H9 (cell line): ENCODE measurements around the gene MBP. TPM values are rescaled to one million over a fixed set of nuclear protein-coding genes. Genes with fewer than 3 reads are reported as not detected.
A peak's percentile ranks its signal among the peaks of the same experiment; 100 is the strongest.

Experiments used
- DNase-seq: peaks from one replicate; pipeline ENCODE4 v3.0.0-alpha.2; 2017
- H2AFZ ChIP-seq: one replicate; pipeline ENCODE4 v1.6.1; 2013; ENCODE audit warnings: mild to moderate bottlenecking, low read length, control low read depth, moderate library complexity
- H2AK5ac ChIP-seq: 2 replicates; pipeline ENCODE4 v1.6.1; 2013; ENCODE audit warnings: low read length, control low read depth, mixed read lengths; ENCODE audit not compliant: insufficient read length
- H2BK120ac ChIP-seq: one replicate; pipeline ENCODE4 v1.6.1; 2013; ENCODE audit warnings: low read depth, mild to moderate bottlenecking, low read length, control low read depth, inconsistent platforms; ENCODE audit not compliant: poor library complexity, severe bottlenecking
- H2BK12ac ChIP-seq: 2 replicates; pipeline ENCODE4 v1.6.1; 2013; ENCODE audit warnings: low read length, control low read depth, mixed read lengths, low read depth; ENCODE audit not compliant: insufficient read length
- H2BK15ac ChIP-seq: 2 replicates; pipeline ENCODE4 v1.6.1; 2013; ENCODE audit warnings: low read depth, low read length, control low read depth
- H2BK20ac ChIP-seq: one replicate; pipeline ENCODE4 v1.6.1; 2013; ENCODE audit warnings: low read depth, mild to moderate bottlenecking, low read length, control low read depth, inconsistent platforms; ENCODE audit not compliant: poor library complexity, severe bottlenecking
- H2BK5ac ChIP-seq: 2 replicates; pipeline ENCODE4 v1.6.1; 2013; ENCODE audit warnings: low read length, control low read depth, mixed read lengths; ENCODE audit not compliant: insufficient read length
- H3K14ac ChIP-seq: 2 replicates; pipeline ENCODE4 v1.6.1; 2013; ENCODE audit warnings: low read length, control low read depth; ENCODE audit not compliant: insufficient read depth
- H3K18ac ChIP-seq: 2 replicates; pipeline ENCODE4 v1.6.1; 2013; ENCODE audit warnings: low read depth, mild to moderate bottlenecking, mixed read lengths, low read length, control low read depth; ENCODE audit not compliant: insufficient read length
- H3K23ac ChIP-seq: 2 replicates; pipeline ENCODE4 v1.6.1; 2013; ENCODE audit warnings: low read length, control low read depth, mixed read lengths, low read depth; ENCODE audit not compliant: insufficient read length
- H3K23me2 ChIP-seq: 2 replicates; pipeline ENCODE4 v1.6.1; 2013; ENCODE audit warnings: low read depth, mild to moderate bottlenecking, mixed read lengths, low read length, control low read depth; ENCODE audit not compliant: insufficient read length, poor library complexity, severe bottlenecking
- H3K27ac ChIP-seq: 2 replicates; pipeline ENCODE4 v1.5.1; 2013; ENCODE audit warnings: low read length, control low read depth, mixed read lengths, low read depth; ENCODE audit not compliant: insufficient read length
- H3K27me3 ChIP-seq: 2 replicates; pipeline ENCODE4 v1.6.1; 2013; ENCODE audit warnings: low read length, control low read depth, inconsistent platforms; ENCODE audit not compliant: insufficient read depth
- H3K4ac ChIP-seq: 2 replicates; pipeline ENCODE4 v1.6.1; 2013; ENCODE audit warnings: low read depth, mild to moderate bottlenecking, control low read depth, inconsistent platforms, low read length, moderate library complexity
- H3K4me1 ChIP-seq: 2 replicates; pipeline ENCODE4 v1.6.1; 2013; ENCODE audit warnings: low read length, control low read depth, inconsistent platforms; ENCODE audit not compliant: insufficient read depth
- H3K4me2 ChIP-seq: 2 replicates; pipeline ENCODE4 v1.6.1; 2013; ENCODE audit warnings: low read length, control low read depth, mixed read lengths; ENCODE audit not compliant: insufficient read length, insufficient read depth
- H3K56ac ChIP-seq: 2 replicates; pipeline ENCODE4 v1.6.1; 2013; ENCODE audit warnings: low read depth, mild to moderate bottlenecking, mixed read lengths, low read length, control low read depth; ENCODE audit not compliant: insufficient read length
- H3K79me1 ChIP-seq: 2 replicates; pipeline ENCODE4 v1.6.1; 2013; ENCODE audit warnings: low read depth, mild to moderate bottlenecking, moderate library complexity, low read length, control low read depth, inconsistent platforms; ENCODE audit not compliant: insufficient read depth, poor library complexity, severe bottlenecking
- H3K79me2 ChIP-seq: 2 replicates; pipeline ENCODE4 v1.6.1; 2013; ENCODE audit warnings: low read length, control low read depth, inconsistent platforms; ENCODE audit not compliant: insufficient read depth
- H3K9ac ChIP-seq: 2 replicates; pipeline ENCODE4 v1.6.1; 2013; ENCODE audit warnings: low read length, control low read depth, mixed read lengths; ENCODE audit not compliant: insufficient read length; ENCODE audit errors: extremely low read depth
- H3K9me3 ChIP-seq: one replicate; pipeline ENCODE4 v1.6.1; 2013; ENCODE audit warnings: low read depth, low read length, inconsistent platforms; ENCODE audit not compliant: control insufficient read depth
- H3T11ph ChIP-seq: one replicate; pipeline ENCODE4 v1.6.1; 2013; ENCODE audit warnings: mild to moderate bottlenecking, low read length, control low read depth, inconsistent platforms
- H4K20me1 ChIP-seq: one replicate; pipeline ENCODE4 v1.6.1; 2013; ENCODE audit not compliant: control insufficient read depth, insufficient read length, insufficient read depth
- H4K5ac ChIP-seq: 2 replicates; pipeline ENCODE4 v1.6.1; 2013; ENCODE audit warnings: low read depth, mild to moderate bottlenecking, mixed read lengths, low read length, control low read depth; ENCODE audit not compliant: insufficient read length
- H4K8ac ChIP-seq: replicated peaks from 2 replicates; pipeline ENCODE4 v1.6.1; 2013; ENCODE audit warnings: low read length, control low read depth, mixed read lengths, low read depth; ENCODE audit not compliant: insufficient read length
- H4K91ac ChIP-seq: 2 replicates; pipeline ENCODE4 v1.6.1; 2013; ENCODE audit warnings: low read depth, mild to moderate bottlenecking, moderate library complexity, mixed read lengths, low read length, control low read depth; ENCODE audit not compliant: insufficient read length
- H3K27ac Mint-ChIP-seq, 3 experiments: 2 replicates in 2 of 3; 3 replicates in 1 of 3; pipeline ENCODE4 v1.8.0; 2020 to 2021; ENCODE audit warnings: mixed read lengths in 3 of 3, mild to moderate bottlenecking in 1 of 3, moderate library complexity in 1 of 3
- H3K27me3 Mint-ChIP-seq: 2 replicates; pipeline ENCODE4 v1.8.0; 2021; ENCODE audit warnings: low read depth, mild to moderate bottlenecking, moderate library complexity, mixed read lengths
- H3K36me3 Mint-ChIP-seq, 3 experiments: 2 replicates in 2 of 3; 3 replicates in 1 of 3; pipeline ENCODE4 v1.8.0; 2020 to 2021; ENCODE audit warnings: low read depth in 3 of 3, mixed read lengths in 3 of 3; ENCODE audit not compliant: insufficient read depth in 1 of 3
- H3K4me1 Mint-ChIP-seq, 2 experiments: 2 replicates each; pipeline ENCODE4 v1.8.0; 2020; ENCODE audit warnings: mixed read lengths in 2 of 2
- H3K4me3 Mint-ChIP-seq, 2 experiments: 2 replicates in 1 of 2; 3 replicates in 1 of 2; pipeline ENCODE4 v1.8.0; 2020 to 2021; ENCODE audit warnings: mild to moderate bottlenecking in 2 of 2, mixed read lengths in 2 of 2, moderate library complexity in 1 of 2
- H3K9me3 Mint-ChIP-seq, 2 experiments: 2 replicates in 1 of 2; 3 replicates in 1 of 2; pipeline ENCODE4 v1.8.0; 2020; ENCODE audit warnings: mild to moderate bottlenecking in 2 of 2, mixed read lengths in 2 of 2, moderate library complexity in 1 of 2
- WGBS: extraction: QIAGEN DNeasy Blood & Tissue Kit; methylation state at CpG from one replicate; pipeline ENCODE4 v1.1.7; 2013; ENCODE audit warnings: missing lambda C conversion rate, low lambda C conversion rate, mixed read lengths; ENCODE audit not compliant: insufficient read length; ENCODE audit errors: extremely low coverage; 5-methylcytosine and 5-hydroxymethylcytosine counted together
- total RNA-seq: library from RNA; stranded (reverse); gene quantifications from 2 replicates; pipeline ENCODE4 v1.2.1, GENCODE V29; 2021
- TF ChIP-seq, protein P1 (sequence below): fragments of 200-600 bp; sonication (generic); conservative IDR thresholded peaks from 3 replicates; pipeline ENCODE4 v1.8.0; 2021; ENCODE audit warnings: antibody characterized with exemption, mild to moderate bottlenecking

The MBP gene
- total RNA-seq, 1 experiment from 2014 or later: 8.6 TPM

DNA sequence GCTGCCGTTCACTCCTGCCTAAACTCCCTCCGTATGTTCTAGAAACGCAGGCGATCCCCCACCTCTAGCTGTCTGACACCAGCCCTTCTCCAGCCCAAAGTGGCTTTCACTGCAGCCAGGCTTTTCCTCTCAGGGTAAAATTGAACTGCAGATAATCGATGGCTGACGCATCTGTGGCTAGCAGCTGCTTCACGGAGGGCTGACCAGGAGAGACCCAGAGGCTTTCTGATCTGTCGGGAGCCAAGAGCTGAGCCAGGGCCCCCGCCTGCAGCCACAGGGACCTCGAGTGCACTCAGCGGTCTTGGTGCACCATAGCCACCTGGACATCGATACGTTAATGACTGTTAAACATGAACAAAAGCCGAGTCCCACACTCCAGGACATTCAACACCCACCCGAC, 107.5 kb downstream of the MBP start:
- H2AK5ac ChIP-seq: no peak overlapping the region
- H3K27me3 Mint-ChIP-seq: peaks cover 9% of the 10 kb centered on the region; the same call in 1 of the 2 replicates
- WGBS: no CpG with 5 or more reads among the region's 15 CpGs
- H3K4me2 ChIP-seq: no peak overlapping the region
- H3T11ph ChIP-seq: no peak overlapping the region
- no peak overlapping the region for H3K18ac ChIP-seq
- H3K23me2 ChIP-seq: peaks cover 3% of the 10 kb centered on the region
- H3K9me3 ChIP-seq: no peaks in the 10 kb centered on the region
- H3K79me1 ChIP-seq: no peaks in the 10 kb centered on the region
- no peak overlapping the region for H4K91ac ChIP-seq
- H3K27ac Mint-ChIP-seq: peak overlapping the region in 1 of 3 experiments; percentile 55; a peak in 1 of 7 replicates
- H3K79me2 ChIP-seq: no peaks in the 10 kb centered on the region
- H3K56ac ChIP-seq: no peak overlapping the region
- no peak overlapping the region for H3K4me3 Mint-ChIP-seq
- no peak for DNase-seq
- no peak overlapping the region for H3K23ac ChIP-seq
- H2BK12ac ChIP-seq: no peak overlapping the region
- no peak overlapping the region for H2BK120ac ChIP-seq
- no peak overlapping the region for H2BK15ac ChIP-seq
- no peaks in the 10 kb centered on the region for H3K27me3 ChIP-seq
- H3K9me3 Mint-ChIP-seq: peaks cover 5 to 10% of the 10 kb centered on the region in 2 experiments; a peak in 4 of 5 replicates
- no peak overlapping the region for H2BK5ac ChIP-seq
- H3K4me1 Mint-ChIP-seq: peaks cover 7 to 15% of the 10 kb centered on the region in 2 experiments
- H3K36me3 Mint-ChIP-seq: peaks cover 4 to 10% (median 6%) of the 10 kb centered on the region in 3 experiments; a peak in 3 of 7 replicates
- H4K5ac ChIP-seq: no peak overlapping the region
- H3K14ac ChIP-seq: no peak overlapping the region
- no peak overlapping the region for H4K8ac ChIP-seq
- no peak overlapping the region for H3K4ac ChIP-seq
- no peaks in the 10 kb centered on the region for H3K4me1 ChIP-seq
- H3K27ac ChIP-seq: no peak overlapping the region
- TF ChIP-seq, protein P1, sequence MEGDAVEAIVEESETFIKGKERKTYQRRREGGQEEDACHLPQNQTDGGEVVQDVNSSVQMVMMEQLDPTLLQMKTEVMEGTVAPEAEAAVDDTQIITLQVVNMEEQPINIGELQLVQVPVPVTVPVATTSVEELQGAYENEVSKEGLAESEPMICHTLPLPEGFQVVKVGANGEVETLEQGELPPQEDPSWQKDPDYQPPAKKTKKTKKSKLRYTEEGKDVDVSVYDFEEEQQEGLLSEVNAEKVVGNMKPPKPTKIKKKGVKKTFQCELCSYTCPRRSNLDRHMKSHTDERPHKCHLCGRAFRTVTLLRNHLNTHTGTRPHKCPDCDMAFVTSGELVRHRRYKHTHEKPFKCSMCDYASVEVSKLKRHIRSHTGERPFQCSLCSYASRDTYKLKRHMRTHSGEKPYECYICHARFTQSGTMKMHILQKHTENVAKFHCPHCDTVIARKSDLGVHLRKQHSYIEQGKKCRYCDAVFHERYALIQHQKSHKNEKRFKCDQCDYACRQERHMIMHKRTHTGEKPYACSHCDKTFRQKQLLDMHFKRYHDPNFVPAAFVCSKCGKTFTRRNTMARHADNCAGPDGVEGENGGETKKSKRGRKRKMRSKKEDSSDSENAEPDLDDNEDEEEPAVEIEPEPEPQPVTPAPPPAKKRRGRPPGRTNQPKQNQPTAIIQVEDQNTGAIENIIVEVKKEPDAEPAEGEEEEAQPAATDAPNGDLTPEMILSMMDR: no peak
- peaks cover 3% of the 10 kb centered on the region for H4K20me1 ChIP-seq
- H2BK20ac ChIP-seq: no peak overlapping the region
- no peak overlapping the region for H2AFZ ChIP-seq
- H3K9ac ChIP-seq: no peak overlapping the region
